Amniotic stem cell (primary cell): ENCODE results near the gene EYA3.
"Not testable (repeated sequence)": the region's sequence is repeated elsewhere in the genome, so short reads cannot be mapped to it uniquely, and the experiment has no call there.

ENCODE experiments used
- DNase-seq: peaks from one replicate; lab custom pipeline; 2025; lab: John Stamatoyannopoulos, UW

EYA3 gene

GRCh38 chr1:28028873-28029654, 59.3 kb downstream of the EYA3 start:
- no peak for DNase-seq

GRCh38 chr1:28027660-28028059, 60.8 kb downstream of the EYA3 start:
- no peak for DNase-seq

GRCh38 chr1:28027238-28027637, 61.2 kb downstream of the EYA3 start:
- no peak for DNase-seq

GRCh38 chr1:28026329-28026728, 62.1 kb downstream of the EYA3 start:
- no peak for DNase-seq

GRCh38 chr1:28021064-28021463, 67.3 kb downstream of the EYA3 start:
- no peak for DNase-seq

GRCh38 chr1:28010969-28011368, 77.4 kb downstream of the EYA3 start:
- no peak for DNase-seq

GRCh38 chr1:28003117-28003516, 85.3 kb downstream of the EYA3 start:
- not testable (repeated sequence) for DNase-seq

GRCh38 chr1:28002600-28002999, 85.8 kb downstream of the EYA3 start:
- DNase-seq: no peak

- DNase-seq: no peak
These were observed 89.4 kb downstream of the EYA3 start for GRCh38 chr1:27999055-27999454.

- not testable (repeated sequence) for DNase-seq
These were observed 93.9 kb downstream of the EYA3 start for GRCh38 chr1:27994526-27994925.

GRCh38 chr1:27994060-27994459, 94.3 kb downstream of the EYA3 start:
- DNase-seq: no peak

- DNase-seq: no peak
These were observed 95.2 kb downstream of the EYA3 start for GRCh38 chr1:27993241-27993640.

- DNase-seq: no peak
These were observed 96.1 kb downstream of the EYA3 start for GRCh38 chr1:27992276-27992675.

GRCh38 chr1:27990920-27991537, 97.4 kb downstream of the EYA3 start:
- DNase-seq: no peak

- DNase-seq: no peak
These were observed 107.3 kb downstream of the EYA3 start for GRCh38 chr1:27981145-27981544.

GRCh38 chr1:27980216-27980845, 108.1 kb downstream of the EYA3 start:
- DNase-seq: no peak

GRCh38 chr1:27979859-27980201, 108.6 kb downstream of the EYA3 start:
- DNase-seq: no peak

GRCh38 chr1:27979151-27979858, 109.1 kb downstream of the EYA3 start:
- no peak for DNase-seq

GRCh38 chr1:27974417-27974781, 114.0 kb downstream of the EYA3 start:
- DNase-seq: no peak

- DNase-seq: no peak
These were observed 114.5 kb downstream of the EYA3 start for GRCh38 chr1:27973771-27974416.

GRCh38 chr1:27972141-27972540, 116.3 kb downstream of the EYA3 start:
- DNase-seq: no peak

GRCh38 chr1:27971674-27972073, 116.7 kb downstream of the EYA3 start:
- no peak for DNase-seq
